ENCODE results near the gene MTPN.

Gene MTPN

GRCh38 chr7:135956393-135956792, 20.8 kb downstream of the MTPN start:
- no peak for DNase-seq (ENCODE audit: low read depth)

GRCh38 chr7:135950972-135951371, 26.2 kb downstream of the MTPN start:
- no peak for DNase-seq (ENCODE audit: low read depth)

DNA sequence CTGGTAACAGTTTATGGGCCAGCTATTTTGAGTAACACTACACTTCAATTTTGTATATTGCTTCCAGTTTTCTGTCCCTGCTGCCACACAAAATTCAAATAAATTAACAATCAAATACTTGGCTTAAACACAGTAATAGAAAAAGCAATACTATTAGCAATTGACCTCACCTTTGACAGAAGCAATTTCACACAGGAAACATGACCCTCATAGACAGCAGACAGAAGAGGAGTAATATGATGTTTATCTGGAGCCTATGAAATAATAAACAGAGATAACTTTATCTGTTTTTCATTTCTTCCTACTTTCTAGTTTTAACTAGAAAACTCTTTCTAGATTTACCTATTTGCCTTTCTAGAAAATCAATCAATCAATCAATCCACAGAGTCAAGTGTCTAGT, 26.7 kb downstream of the MTPN start:
- DNase-seq (ENCODE audit: low read depth), result no peak

DNA sequence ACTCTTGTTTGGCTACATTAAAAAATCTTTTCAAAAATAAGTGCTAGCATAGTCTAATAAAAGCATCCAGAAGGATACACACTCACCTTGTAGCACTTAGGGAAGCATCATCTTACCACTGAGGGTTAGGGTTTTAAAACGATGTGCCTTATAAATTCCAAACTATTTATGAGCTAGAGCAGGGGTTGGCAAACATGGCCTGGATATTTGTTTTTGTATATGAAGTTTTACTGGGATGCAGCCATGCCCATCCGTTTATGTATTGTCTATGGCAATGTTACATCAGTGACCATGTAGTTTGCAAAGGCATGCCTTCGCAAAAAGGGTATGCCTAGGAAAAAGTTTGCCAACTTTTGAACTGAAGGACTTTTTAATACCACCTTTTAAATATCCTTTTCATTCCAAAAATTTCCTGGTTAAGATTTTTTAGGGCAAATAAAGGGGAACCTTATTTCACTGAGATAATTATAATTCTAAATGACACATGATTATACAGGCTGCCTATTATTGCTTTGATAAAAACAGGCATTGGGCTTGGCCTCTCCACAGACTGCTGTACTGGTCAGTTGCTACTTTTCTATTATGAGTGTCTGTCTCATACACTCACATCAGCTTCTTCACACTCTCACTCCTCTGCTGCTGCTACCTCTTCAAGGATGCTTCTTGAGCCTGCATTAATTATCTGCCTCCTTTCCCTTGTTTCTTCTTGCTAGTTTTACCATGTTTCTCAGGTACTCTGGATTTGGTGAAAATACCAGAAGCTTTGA, 30.7 kb downstream of the MTPN start:
- no peak for DNase-seq (ENCODE audit: low read depth)

DNA sequence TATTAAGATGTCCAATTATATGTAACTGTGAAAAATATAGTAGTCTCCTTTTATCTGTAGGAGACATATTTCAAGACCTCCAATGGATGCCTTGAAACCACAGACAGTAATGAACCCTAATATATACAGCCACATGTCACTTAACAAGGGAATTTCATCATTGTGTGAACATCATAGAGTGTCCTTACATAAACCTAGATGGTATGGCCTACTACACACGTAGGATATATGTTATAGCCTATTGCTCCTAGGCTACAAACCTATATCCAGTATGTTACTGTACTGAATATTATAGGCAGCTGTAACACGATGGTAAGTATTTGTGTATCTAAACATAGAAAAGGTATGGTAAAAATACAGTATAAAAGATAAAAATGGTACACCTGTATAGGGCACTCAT, 32.4 kb downstream of the MTPN start:
- DNase-seq (ENCODE audit: low read depth), result no peak

- no peak for DNase-seq (ENCODE audit: low read depth)
Measured at GRCh38 chr7:135943134-135943879, 33.9 kb downstream of the MTPN start.

- DNase-seq (ENCODE audit: low read depth), result no peak
Measured at GRCh38 chr7:135942614-135943013, 34.5 kb downstream of the MTPN start.

DNA sequence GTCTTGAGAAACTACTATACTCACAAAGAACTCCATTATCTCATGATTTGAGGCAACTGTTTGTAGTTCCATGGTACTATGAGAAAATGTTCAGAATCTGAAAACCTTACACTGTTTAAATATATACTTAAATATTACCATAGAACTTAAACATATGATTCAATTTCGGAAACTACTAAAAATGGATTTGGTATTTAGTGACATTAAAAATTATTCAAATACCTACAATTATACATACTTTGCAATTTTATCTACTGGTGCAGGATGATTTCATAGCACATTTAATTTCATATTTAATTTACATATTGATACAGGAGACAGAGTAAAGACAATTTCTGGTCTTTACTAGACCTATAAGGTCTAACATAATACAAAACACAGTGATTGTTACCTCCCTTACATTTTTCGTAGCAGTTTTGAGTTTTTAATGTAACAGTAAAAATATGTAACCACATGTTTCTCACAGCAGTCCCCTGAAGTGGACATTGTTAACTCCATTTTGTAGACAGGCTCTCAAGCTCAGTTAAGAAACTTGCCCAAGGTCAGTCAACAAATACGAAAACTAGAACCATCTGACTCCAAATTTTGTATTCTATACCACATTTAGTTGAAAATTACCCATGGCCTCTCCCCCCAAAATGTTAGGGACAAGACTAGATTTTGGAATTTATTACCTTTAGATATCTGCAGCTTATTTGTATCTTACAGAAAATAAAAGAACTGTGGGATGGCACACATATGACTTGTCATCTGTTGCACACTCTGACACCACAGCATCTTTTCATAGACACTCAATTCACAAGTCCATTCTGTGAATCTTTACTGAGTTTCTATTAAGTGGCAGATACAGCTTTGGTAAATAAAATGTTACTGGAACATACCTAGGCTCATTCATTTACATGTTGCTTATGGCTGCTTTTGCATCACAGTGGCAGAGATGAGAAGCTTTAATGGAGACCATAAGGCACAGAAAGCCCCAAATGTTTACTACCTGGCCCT, 36.8 kb downstream of the MTPN start:
- DNase-seq (ENCODE audit: low read depth), result no peak

GRCh38 chr7:135939261-135939812, 37.8 kb downstream of the MTPN start:
- DNase-seq (ENCODE audit: low read depth), result no peak

GRCh38 chr7:135938563-135938962, 38.6 kb downstream of the MTPN start:
- no peak for DNase-seq (ENCODE audit: low read depth)

GRCh38 chr7:135938086-135938485, 39.1 kb downstream of the MTPN start:
- DNase-seq (ENCODE audit: low read depth), result no peak

GRCh38 chr7:135936497-135937217, 40.5 kb downstream of the MTPN start:
- DNase-seq (ENCODE audit: low read depth), result no peak

GRCh38 chr7:135934651-135935050, 42.5 kb downstream of the MTPN start:
- DNase-seq (ENCODE audit: low read depth), result no peak

GRCh38 chr7:135933509-135934188, 43.5 kb downstream of the MTPN start:
- no peak for DNase-seq (ENCODE audit: low read depth)

GRCh38 chr7:135932131-135932530, 45.0 kb downstream of the MTPN start:
- DNase-seq (ENCODE audit: low read depth), result no peak

GRCh38 chr7:135930565-135931461, 46.3 kb downstream of the MTPN start:
- peak; percentile 87 for DNase-seq (ENCODE audit: low read depth)

DNA sequence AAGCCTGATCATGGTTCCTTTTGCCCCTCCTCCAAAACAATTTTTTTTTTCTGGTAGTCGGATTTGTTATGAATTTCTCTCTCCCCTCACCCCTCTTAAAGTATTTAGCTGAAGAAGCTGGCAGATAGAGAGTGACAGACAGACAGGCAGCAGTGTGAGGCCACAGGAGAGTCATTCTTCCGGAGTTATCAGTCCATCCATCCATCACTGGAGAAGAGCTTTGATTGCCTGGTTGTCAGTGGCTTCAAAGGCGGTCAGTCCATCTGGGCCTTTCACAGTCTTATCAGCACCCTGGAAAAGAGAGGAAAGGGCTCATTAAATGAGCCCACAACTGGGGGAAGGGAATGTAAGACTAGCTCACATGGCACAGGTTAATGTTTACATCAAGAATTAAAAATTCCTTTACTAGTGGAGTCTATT, 47.4 kb downstream of the MTPN start:
- DNase-seq (ENCODE audit: low read depth), result no peak

DNA sequence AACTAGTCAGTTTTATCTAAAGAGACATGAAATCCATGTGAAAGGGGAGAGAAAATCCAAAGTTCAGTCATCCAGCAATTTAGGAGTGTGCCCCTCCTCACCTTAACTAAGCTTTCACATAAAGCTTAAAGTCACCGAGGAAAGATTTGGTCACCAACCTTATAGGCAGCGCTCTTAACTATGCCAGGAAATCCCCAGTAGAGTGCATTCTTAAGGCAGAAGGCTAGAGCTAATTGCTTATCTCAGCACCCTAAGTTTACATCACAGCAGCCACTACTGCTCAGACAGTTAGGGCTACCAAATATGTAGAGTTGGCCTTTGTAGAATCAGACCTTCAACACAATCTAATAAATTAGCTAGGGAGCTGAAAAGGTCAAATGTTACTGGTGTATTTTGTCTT, 47.9 kb downstream of the MTPN start:
- DNase-seq (ENCODE audit: low read depth), result no peak

- no peak for DNase-seq (ENCODE audit: low read depth)
Measured at GRCh38 chr7:135928136-135928535, 49.0 kb downstream of the MTPN start.

DNA sequence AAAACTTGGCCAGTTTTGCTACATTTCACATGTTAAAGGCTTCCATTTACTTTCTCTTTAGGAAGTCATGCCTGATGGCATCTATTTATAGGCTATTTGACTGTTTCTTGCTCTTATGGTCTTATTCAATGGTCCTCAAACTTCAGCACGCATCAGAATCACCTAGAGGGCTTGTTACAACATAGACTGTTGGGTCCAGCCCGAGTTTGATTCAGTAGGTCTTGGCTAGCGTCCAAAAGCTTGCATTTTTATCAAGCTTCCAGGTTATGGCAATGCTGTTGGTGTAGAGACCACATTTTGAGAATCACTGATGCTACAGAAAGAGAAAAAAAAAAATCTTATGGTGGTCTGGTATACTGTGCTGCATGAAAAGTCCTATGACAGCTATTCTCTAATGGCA, 51.9 kb downstream of the MTPN start:
- DNase-seq (ENCODE audit: low read depth), result no peak

Measured in EH (cell line).